ENCODE results near the gene ALX4. TPM values are rescaled to one million over a fixed set of nuclear protein-coding genes. Genes with fewer than 3 reads are reported as not detected.

Gene ALX4
- total RNA-seq, 2 donors from 2014 or later = not detected

- H3K9me3 Mint-ChIP-seq = no peaks in the 10 kb centered on the region
- no peaks in the 10 kb centered on the region for H3K27me3 Mint-ChIP-seq (ENCODE audit: low read depth)
- no peak overlapping the region for H3K4me3 Mint-ChIP-seq
- H3K27ac Mint-ChIP-seq = no peak overlapping the region
- ATAC-seq (replicated peaks in 1 of 2) (no peak), DNase-seq (no peak)
- H3K4me1 Mint-ChIP-seq (ENCODE audit: low read depth) = no peaks in the 10 kb centered on the region
- H3K36me3 Mint-ChIP-seq (ENCODE audit: insufficient read depth in 2 of 2) = peaks cover 0 to 2% of the 10 kb centered on the region in 2 donors
Observed at GRCh38 chr11:44270403-44271273, 39.3 kb downstream of the ALX4 start.

- H3K27ac Mint-ChIP-seq = no peak overlapping the region
- H3K27me3 Mint-ChIP-seq (ENCODE audit: low read depth) = no peaks in the 10 kb centered on the region
- DNase-seq (no peak), ATAC-seq (replicated peaks in 1 of 2) (no peak)
- H3K36me3 Mint-ChIP-seq (ENCODE audit: insufficient read depth in 2 of 2) = peaks cover 0 to 2% of the 10 kb centered on the region in 2 donors
- H3K4me3 Mint-ChIP-seq = no peak overlapping the region
- no peaks in the 10 kb centered on the region for H3K4me1 Mint-ChIP-seq (ENCODE audit: low read depth)
- H3K9me3 Mint-ChIP-seq = no peaks in the 10 kb centered on the region
Observed at GRCh38 chr11:44269369-44270351, 40.3 kb downstream of the ALX4 start.

- H3K27me3 Mint-ChIP-seq (ENCODE audit: low read depth) = no peaks in the 10 kb centered on the region
- DNase-seq (no peak), ATAC-seq (replicated peaks in 1 of 2) (no peak)
- H3K9me3 Mint-ChIP-seq = no peaks in the 10 kb centered on the region
- H3K4me3 Mint-ChIP-seq = no peak overlapping the region
- peaks cover 0 to 2% of the 10 kb centered on the region in 2 donors for H3K36me3 Mint-ChIP-seq (ENCODE audit: insufficient read depth in 2 of 2)
- no peaks in the 10 kb centered on the region for H3K4me1 Mint-ChIP-seq (ENCODE audit: low read depth)
- H3K27ac Mint-ChIP-seq = no peak overlapping the region
Observed at GRCh38 chr11:44268614-44269080, 41.3 kb downstream of the ALX4 start.

- H3K4me3 Mint-ChIP-seq = no peak overlapping the region
Observed at GRCh38 chr11:44267750-44268613, 42.0 kb downstream of the ALX4 start.

GRCh38 chr11:44267006-44267749 lies 42.8 kb downstream of the ALX4 start:
- Mint-ChIP-seq H3K4me3 (no peak overlapping the region), H3K27me3 (ENCODE audit: low read depth) (no peaks in the 10 kb centered on the region), H3K36me3 (ENCODE audit: insufficient read depth in 2 of 2) (peaks cover 0 to 2% of the 10 kb centered on the region in 2 donors), H3K27ac (no peak overlapping the region), H3K9me3 (no peaks in the 10 kb centered on the region), H3K4me1 (ENCODE audit: low read depth) (no peaks in the 10 kb centered on the region)
- no peak for ATAC-seq (replicated peaks in 1 of 2)
- no peak for DNase-seq

More at GRCh38 chr11:44267750-44268613, 42.0 kb downstream of the ALX4 start:
- H3K27ac Mint-ChIP-seq = no peak overlapping the region
- H3K9me3 Mint-ChIP-seq = no peaks in the 10 kb centered on the region
- no peaks in the 10 kb centered on the region for H3K4me1 Mint-ChIP-seq (ENCODE audit: low read depth)
- no peaks in the 10 kb centered on the region for H3K27me3 Mint-ChIP-seq (ENCODE audit: low read depth)
- H3K36me3 Mint-ChIP-seq (ENCODE audit: insufficient read depth in 2 of 2) = peaks cover 0 to 2% of the 10 kb centered on the region in 2 donors
- ATAC-seq (replicated peaks in 1 of 2) = no peak
- DNase-seq = no peak

GRCh38 chr11:44266056-44266780 lies 43.7 kb downstream of the ALX4 start:
- Mint-ChIP-seq H3K27me3 (ENCODE audit: low read depth) (no peaks in the 10 kb centered on the region), H3K9me3 (no peaks in the 10 kb centered on the region), H3K27ac (no peak overlapping the region), H3K4me3 (no peak overlapping the region), H3K36me3 (ENCODE audit: insufficient read depth in 2 of 2) (no peaks in the 10 kb centered on the region), H3K4me1 (ENCODE audit: low read depth) (no peaks in the 10 kb centered on the region)
- ATAC-seq (replicated peaks in 1 of 2) (no peak), DNase-seq (no peak)

- Mint-ChIP-seq H3K36me3 (ENCODE audit: insufficient read depth in 2 of 2) (no peaks in the 10 kb centered on the region), H3K27me3 (ENCODE audit: low read depth) (no peaks in the 10 kb centered on the region), H3K4me1 (ENCODE audit: low read depth) (no peaks in the 10 kb centered on the region), H3K4me3 (no peak overlapping the region), H3K27ac (no peak overlapping the region), H3K9me3 (no peaks in the 10 kb centered on the region)
- ATAC-seq (replicated peaks in 1 of 2) (no peak), DNase-seq (no peak)
Observed at GRCh38 chr11:44264761-44265160, 45.2 kb downstream of the ALX4 start.

- H3K27me3 Mint-ChIP-seq (ENCODE audit: low read depth) = no peaks in the 10 kb centered on the region
- no peaks in the 10 kb centered on the region for H3K9me3 Mint-ChIP-seq
- DNase-seq (no peak), ATAC-seq (replicated peaks in 1 of 2) (no peak)
- no peaks in the 10 kb centered on the region for H3K36me3 Mint-ChIP-seq (ENCODE audit: insufficient read depth in 2 of 2)
- H3K27ac Mint-ChIP-seq = no peak overlapping the region
- no peaks in the 10 kb centered on the region for H3K4me1 Mint-ChIP-seq (ENCODE audit: low read depth)
- H3K4me3 Mint-ChIP-seq = no peak overlapping the region
Observed at GRCh38 chr11:44264438-44264749, 45.5 kb downstream of the ALX4 start.

- DNase-seq (no peak), ATAC-seq (replicated peaks in 1 of 2) (no peak)
- Mint-ChIP-seq H3K36me3 (ENCODE audit: insufficient read depth in 2 of 2) (no peaks in the 10 kb centered on the region), H3K4me3 (no peak overlapping the region), H3K9me3 (no peaks in the 10 kb centered on the region), H3K27ac (no peak overlapping the region), H3K27me3 (ENCODE audit: low read depth) (no peaks in the 10 kb centered on the region), H3K4me1 (ENCODE audit: low read depth) (no peaks in the 10 kb centered on the region)
Observed at GRCh38 chr11:44263738-44264437, 46.1 kb downstream of the ALX4 start.

GRCh38 chr11:44261800-44262591 lies 47.9 kb downstream of the ALX4 start:
- H3K4me3 Mint-ChIP-seq = no peak overlapping the region
- H3K27ac Mint-ChIP-seq = no peak overlapping the region
- H3K4me1 Mint-ChIP-seq (ENCODE audit: low read depth) = peaks cover 4% of the 10 kb centered on the region
- H3K36me3 Mint-ChIP-seq (ENCODE audit: insufficient read depth in 2 of 2) = no peaks in the 10 kb centered on the region
- DNase-seq = no peak
- no peaks in the 10 kb centered on the region for H3K27me3 Mint-ChIP-seq (ENCODE audit: low read depth)
- no peaks in the 10 kb centered on the region for H3K9me3 Mint-ChIP-seq
- no peak for ATAC-seq (replicated peaks in 1 of 2)

GRCh38 chr11:44260081-44260480 lies 49.9 kb downstream of the ALX4 start:
- no peak for DNase-seq
- Mint-ChIP-seq H3K4me1 (ENCODE audit: low read depth) (peaks cover 7% of the 10 kb centered on the region), H3K36me3 (ENCODE audit: insufficient read depth in 2 of 2) (no peaks in the 10 kb centered on the region), H3K27me3 (ENCODE audit: low read depth) (no peaks in the 10 kb centered on the region), H3K9me3 (no peaks in the 10 kb centered on the region), H3K4me3 (no peak overlapping the region), H3K27ac (no peak overlapping the region)
- no peak for ATAC-seq (replicated peaks in 1 of 2)
